Measurements from ENCODE around the gene RNU1-3. TPM values are rescaled to one million over a fixed set of nuclear protein-coding genes. Genes with fewer than 3 reads are reported as not detected.
"Not testable (repeated sequence)": the region's sequence is repeated elsewhere in the genome, so short reads cannot be mapped to it uniquely, and the experiment has no call there.

The RNU1-3 gene
- total RNA-seq, 4 donors from 2014 or later: under 0.01 TPM; not detected in 1

DNA sequence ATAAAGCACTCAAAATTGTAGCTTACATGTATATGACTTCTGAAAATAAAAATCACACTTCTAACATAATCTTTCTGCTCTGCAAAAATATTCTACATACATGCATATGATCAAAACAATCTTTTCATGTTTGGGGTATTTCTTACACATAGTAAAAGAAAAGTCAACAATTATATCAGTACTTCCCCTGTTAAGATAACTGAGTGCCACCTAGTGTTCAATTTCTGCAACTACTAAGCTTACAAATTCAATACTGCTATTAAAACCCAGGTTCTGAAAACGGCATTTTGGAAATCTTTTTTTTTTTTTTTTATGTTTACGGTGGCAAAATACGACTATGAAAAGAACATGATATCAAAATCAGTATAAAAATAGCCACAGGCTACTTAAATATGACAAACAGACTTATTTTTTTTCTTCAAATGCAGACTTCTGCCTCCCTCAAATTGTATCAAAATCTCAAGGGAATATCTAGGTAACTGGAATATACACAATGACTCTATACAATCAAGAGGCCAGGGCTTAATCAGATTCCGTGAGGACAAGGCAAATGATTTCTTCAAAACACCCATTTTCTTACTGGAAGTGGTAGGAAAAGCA, 18.1 kb upstream of the RNU1-3 start:
- WGBS, 2 donors (ENCODE audit: low coverage in 1 of 2): 0 to 3% methylated on average over 4 of the region's 4 CpGs
- H3K36me3 ChIP-seq: not testable (repeated sequence)
- peak in 2 of 4 experiments; percentile 52 to 55 for TF ChIP-seq CTCF (IDR thresholded peaks at IDR 0.05)

DNA sequence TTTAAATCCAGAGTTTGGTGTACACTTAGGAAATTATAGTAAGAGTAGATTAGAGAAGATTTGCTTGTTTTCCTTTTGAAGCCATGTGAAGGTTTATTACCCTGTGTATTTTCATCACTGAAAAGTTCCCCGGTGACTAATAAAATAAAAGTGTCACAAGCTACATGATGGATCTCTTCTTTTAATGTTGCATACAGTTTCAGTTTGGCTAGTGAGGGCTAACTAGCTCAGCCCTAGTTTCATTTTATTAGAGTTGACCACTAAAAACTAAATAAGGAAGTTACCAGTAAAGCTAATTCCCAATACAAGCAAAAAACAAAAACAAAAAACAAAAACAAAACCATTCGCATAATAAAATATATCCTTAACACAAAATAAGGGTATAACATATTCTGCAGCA, 17.4 kb upstream of the RNU1-3 start:
- H3K27me3 ChIP-seq: peaks cover 15% of the 10 kb centered on the region
- H3K4me3 ChIP-seq, H3K36me3 ChIP-seq, H3K4me1 ChIP-seq, H3K9me3 ChIP-seq, H3K27ac ChIP-seq, ATAC-seq: not testable (repeated sequence)
- WGBS, 2 donors (ENCODE audit: low coverage in 1 of 2): 4 to 20% methylated on average over 2 of the region's 2 CpGs

More for the DNA sequence above, 18.1 kb upstream of the RNU1-3 start:
- not testable (repeated sequence) for H3K9me3 ChIP-seq, H3K4me1 ChIP-seq, ATAC-seq, H3K27ac ChIP-seq, H3K4me3 ChIP-seq
- peaks cover 15% of the 10 kb centered on the region for H3K27me3 ChIP-seq

DNA sequence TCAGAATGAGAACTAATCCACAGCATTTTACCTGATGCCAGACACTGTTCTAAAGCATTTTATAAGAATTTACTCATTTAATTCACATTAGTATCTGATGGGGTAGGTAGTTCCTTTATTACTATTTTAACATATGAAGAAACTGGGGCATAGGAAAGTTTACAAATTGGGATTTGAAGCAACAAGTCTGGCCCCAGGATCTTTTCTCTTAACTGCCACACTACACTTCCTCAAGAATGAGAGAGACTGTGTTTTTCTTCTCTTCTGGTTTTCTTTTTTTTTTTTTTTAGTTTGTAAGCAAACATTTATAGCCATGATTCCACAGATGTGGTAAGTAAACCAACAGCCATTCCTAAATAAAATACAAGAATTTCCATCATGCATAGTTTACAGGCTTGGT, 16.1 kb upstream of the RNU1-3 start:
- H3K9me3 ChIP-seq: not testable (repeated sequence)

GRCh38 chr1:16680366-16680765, 13.6 kb upstream of the RNU1-3 start:
- H3K4me1 ChIP-seq, H3K27ac ChIP-seq, ATAC-seq, H3K36me3 ChIP-seq, H3K9me3 ChIP-seq, H3K4me3 ChIP-seq: not testable (repeated sequence)
- peaks cover 24% of the 10 kb centered on the region for H3K27me3 ChIP-seq
- WGBS, 2 donors (ENCODE audit: low coverage in 1 of 2): 34 to 50% methylated on average over 9 to 11 of the region's 29 CpGs

More for the DNA sequence above, 16.1 kb upstream of the RNU1-3 start:
- H3K36me3 ChIP-seq, H3K27ac ChIP-seq, H3K4me1 ChIP-seq, ATAC-seq, H3K4me3 ChIP-seq: not testable (repeated sequence)
- peaks cover 26% of the 10 kb centered on the region for H3K27me3 ChIP-seq

- ATAC-seq: peak; percentile 39
- Histone ChIP-seq H3K36me3 (no peaks in the 10 kb centered on the region), H3K4me3 (no peak overlapping the region), H3K4me1 (no peaks in the 10 kb centered on the region), H3K27me3 (peaks cover 24% of the 10 kb centered on the region), H3K27ac (no peak overlapping the region), H3K9me3 (no peaks in the 10 kb centered on the region)
- no peak for TF ChIP-seq POLR2AphosphoS5 (IDR thresholded peaks at IDR 0.05)
- no peak for TF ChIP-seq CTCF (IDR thresholded peaks at IDR 0.05)
- no peak for TF ChIP-seq POLR2A (IDR thresholded peaks at IDR 0.05)
- no peak for TF ChIP-seq EP300 (IDR thresholded peaks at IDR 0.05)
- 45 to 61% methylated on average over 14 to 20 of the region's 34 CpGs for WGBS, 2 donors (ENCODE audit: low coverage in 1 of 2)
These were observed 11.0 kb upstream of the RNU1-3 start for GRCh38 chr1:16677552-16678431.

DNA sequence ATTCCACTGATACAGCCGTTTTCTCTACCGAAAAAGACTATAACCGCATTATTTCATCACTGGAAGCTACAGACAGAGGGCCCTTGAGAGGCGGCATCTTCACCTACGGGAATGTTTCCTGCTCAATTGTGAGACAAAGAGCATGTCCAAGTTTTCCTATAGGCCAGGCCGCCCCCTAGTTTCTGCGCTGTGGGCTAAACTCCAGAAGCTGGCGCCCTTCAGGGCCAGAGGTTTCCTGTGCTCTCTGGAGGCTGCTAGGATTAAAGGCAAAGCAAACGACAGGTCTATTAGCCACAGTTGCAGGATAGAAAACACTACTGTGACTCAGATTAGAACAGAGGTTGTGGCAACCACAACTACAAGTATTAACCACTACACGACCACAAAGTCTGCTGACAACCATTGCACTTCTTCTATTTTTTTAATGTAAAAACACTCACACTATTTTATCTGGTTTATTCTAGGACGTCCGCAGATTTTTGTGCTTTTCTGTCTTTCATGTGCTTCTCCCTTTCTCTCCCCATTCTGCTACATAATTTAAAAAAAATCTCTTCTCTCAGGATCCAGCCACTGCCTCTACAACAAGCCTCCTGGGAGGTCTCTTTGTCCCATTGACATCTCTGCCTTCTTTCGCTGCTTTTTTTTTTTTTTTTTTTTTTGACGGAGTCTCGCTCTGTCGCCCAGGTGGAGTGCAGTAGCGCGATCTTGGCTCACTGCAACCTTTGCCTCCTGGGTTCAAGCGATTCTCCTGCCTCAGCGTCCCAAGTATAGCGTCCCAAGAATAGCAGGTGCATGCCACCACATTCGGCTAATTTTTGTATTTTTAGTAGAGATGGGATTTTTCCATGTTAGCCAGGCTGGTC, 10.1 kb upstream of the RNU1-3 start:
- H3K27ac ChIP-seq, H3K9me3 ChIP-seq, ATAC-seq, H3K4me3 ChIP-seq, H3K4me1 ChIP-seq, H3K36me3 ChIP-seq: not testable (repeated sequence)
- peaks cover 24% of the 10 kb centered on the region for H3K27me3 ChIP-seq
- WGBS, 2 donors (ENCODE audit: low coverage in 1 of 2): 66 to 76% methylated on average over 5 to 21 of the region's 22 CpGs

GRCh38 chr1:16675118-16675510, 8.4 kb upstream of the RNU1-3 start:
- no CpG with 5 or more reads among the region's 2 CpGs for WGBS, 2 donors (ENCODE audit: low coverage in 1 of 2)
- peaks cover 24% of the 10 kb centered on the region for H3K27me3 ChIP-seq
- not testable (repeated sequence) for H3K27ac ChIP-seq, H3K9me3 ChIP-seq, H3K4me1 ChIP-seq, H3K4me3 ChIP-seq, H3K36me3 ChIP-seq, ATAC-seq

DNA sequence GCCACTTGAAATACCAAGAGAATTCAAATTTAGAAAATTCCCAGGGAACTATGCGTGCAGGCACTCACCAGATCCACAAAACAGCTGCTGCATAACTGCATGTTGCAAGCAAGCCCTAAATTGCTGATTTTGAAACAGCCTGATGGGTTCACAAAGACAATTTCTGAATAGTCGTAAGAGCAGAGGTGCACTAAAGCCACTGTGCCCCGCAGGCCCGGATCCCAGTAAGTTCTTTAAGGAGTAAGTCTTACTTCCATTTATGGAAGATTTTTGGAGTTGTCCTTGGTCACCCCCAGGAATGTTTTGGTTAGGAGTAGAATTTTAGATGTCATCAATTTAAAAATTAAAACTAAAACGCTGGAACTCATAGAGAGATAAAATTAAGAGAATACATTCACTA, 7.2 kb upstream of the RNU1-3 start:
- not testable (repeated sequence) for H3K4me3 ChIP-seq, H3K4me1 ChIP-seq, ATAC-seq, H3K9me3 ChIP-seq, H3K27ac ChIP-seq, H3K36me3 ChIP-seq
- peaks cover 22% of the 10 kb centered on the region for H3K27me3 ChIP-seq
- WGBS, 2 donors (ENCODE audit: low coverage in 1 of 2): 38 to 42% methylated on average over 4 of the region's 5 CpGs

GRCh38 chr1:16665836-16666235, 912 bp downstream of the RNU1-3 start:
- not testable (repeated sequence) for H3K9me3 ChIP-seq, ATAC-seq, H3K4me1 ChIP-seq, H3K27me3 ChIP-seq, H3K4me3 ChIP-seq, H3K27ac ChIP-seq, H3K36me3 ChIP-seq
- WGBS, 2 donors (ENCODE audit: low coverage in 1 of 2): no CpG with 5 or more reads among the region's 11 CpGs

DNA sequence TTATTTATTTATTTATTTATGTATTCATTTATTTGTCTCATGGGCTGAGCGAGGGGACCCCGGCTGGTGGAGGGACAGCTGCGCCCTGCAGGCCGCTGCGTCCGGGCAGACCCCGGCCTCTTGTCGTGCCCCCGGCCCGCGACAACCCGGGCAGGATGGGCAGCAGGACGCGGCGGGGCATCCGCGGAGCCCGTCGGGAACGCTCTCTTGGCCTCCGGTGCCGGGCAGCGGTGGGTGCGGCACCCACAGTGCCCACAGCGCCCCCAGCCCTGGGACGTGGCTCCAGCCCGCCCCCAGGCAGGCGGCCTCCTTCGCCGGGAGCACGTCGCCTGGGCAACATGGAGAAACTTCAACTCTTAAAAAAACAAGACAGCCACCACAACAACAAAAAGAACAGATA, 8.5 kb downstream of the RNU1-3 start:
- not testable (repeated sequence) for H3K36me3 ChIP-seq, H3K4me1 ChIP-seq, H3K9me3 ChIP-seq, H3K27me3 ChIP-seq, H3K4me3 ChIP-seq, H3K27ac ChIP-seq
- no CpG with 5 or more reads among the region's 32 CpGs for WGBS, 2 donors (ENCODE audit: low coverage in 1 of 2)
- ATAC-seq: peak; percentile 37

Measured in gastroesophageal sphincter (tissue), 4 donors.